WI38 (cell line): Measurements from ENCODE around the gene SPEG.

Source experiments
- H3K4me3 ChIP-seq: 2 replicates; pipeline ENCODE4 v1.5.1; 2011; ENCODE audit warnings: low read depth, mild to moderate bottlenecking, control low read depth, low read length
- CTCF ChIP-seq: IDR thresholded peaks from 2 replicates; pipeline ENCODE4 v1.5.1; 2012; ENCODE audit warnings: low read depth, mild to moderate bottlenecking, control low read depth, low read length

The SPEG gene

GRCh38 chr2:219538504-219538951 is 103.9 kb downstream of the SPEG start:
- H3K4me3 ChIP-seq, result no peak overlapping the region
- no peak for TF ChIP-seq CTCF

- TF ChIP-seq CTCF, result no peak
- H3K4me3 ChIP-seq, result no peak overlapping the region
Measured at GRCh38 chr2:219538956-219539788, 104.5 kb downstream of the SPEG start.

DNA sequence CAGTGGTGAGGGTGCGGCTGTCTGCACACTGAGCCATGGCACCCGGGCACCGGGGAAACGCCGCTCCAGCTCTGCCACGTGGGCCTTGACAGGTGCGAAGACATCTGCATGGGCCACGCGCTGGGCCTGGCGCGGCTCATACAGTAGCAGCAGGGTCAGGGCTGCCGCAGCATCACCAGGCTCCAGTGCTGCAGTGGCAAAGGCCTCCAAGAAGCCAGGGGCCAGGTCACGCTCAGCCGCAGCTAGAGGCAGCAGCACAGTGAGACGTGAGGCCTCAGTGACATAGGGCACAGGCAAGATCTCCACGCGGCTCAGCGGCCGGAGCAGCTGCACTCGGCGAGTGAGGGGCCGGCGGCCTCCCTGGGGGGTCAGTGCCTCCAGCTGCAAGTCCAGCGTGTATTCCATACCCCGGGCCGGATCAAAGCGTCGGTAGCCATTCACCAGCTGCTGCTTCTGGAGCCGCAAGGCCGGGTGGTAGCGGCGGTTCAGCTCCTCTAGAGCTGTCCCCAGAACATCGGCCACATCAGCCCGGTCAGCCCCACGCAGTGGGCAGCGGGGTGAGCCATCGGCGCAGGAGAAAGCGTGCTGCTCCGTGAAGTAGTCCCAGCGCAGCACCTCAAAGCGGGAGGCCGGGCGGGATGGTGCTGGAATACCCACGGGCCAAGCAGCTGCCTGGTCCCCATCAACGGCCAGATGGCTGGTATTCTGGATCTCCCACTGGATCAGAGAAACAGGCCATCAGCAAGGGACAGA is 105.5 kb downstream of the SPEG start:
- TF ChIP-seq CTCF, result no peak
- no peak overlapping the region for H3K4me3 ChIP-seq

- H3K4me3 ChIP-seq, result no peak overlapping the region
- TF ChIP-seq CTCF, result no peak
Measured at GRCh38 chr2:219540784-219541504, 106.3 kb downstream of the SPEG start.

- peak; percentile 85 for TF ChIP-seq CTCF
- no peak overlapping the region for H3K4me3 ChIP-seq
Measured at GRCh38 chr2:219541611-219542180, 107.1 kb downstream of the SPEG start.

GRCh38 chr2:219542931-219543595 is 108.4 kb downstream of the SPEG start:
- TF ChIP-seq CTCF, result no peak
- peak overlapping the region; percentile 82 for H3K4me3 ChIP-seq
